ENCODE results near the gene TEX19. TPM values are rescaled to one million over a fixed set of nuclear protein-coding genes. Genes with fewer than 3 reads are reported as not detected.

Gene TEX19
- total and polyA plus RNA-seq, 12 donors = not detected

- peaks cover 0 to 13% (median 0%) of the 10 kb centered on the region in 9 donors for H3K36me3 ChIP-seq
- peaks cover 0 to 21% (median 11%) of the 10 kb centered on the region in 7 donors for H3K27me3 ChIP-seq
- peak overlapping the region in 1 of 10 donors; percentile 14 for H3K27ac ChIP-seq
- 45 to 55% methylated on average over 59 to 65 of the region's 65 CpGs for WGBS, 2 donors
- ATAC-seq = peak in 7 of 8 donors; percentile 10 to 58 (median 50)
- H3K4me1 ChIP-seq = peaks cover 0 to 12% (median 4%) of the 10 kb centered on the region in 9 donors
- peak in 1 of 2 donors; percentile 56 for DNase-seq
- H3K9me3 ChIP-seq = no peaks in the 10 kb centered on the region
- intact Hi-C loops (cut with DNase I) = loop anchor here (1.0 to 10.0 kb wide), 12 partner anchors 20 to 286 kb away; partner anchors contain the start of genes DCXR (in 1 of the 10) and RAC3 (in 1 of the 10)
- H3K4me3 ChIP-seq = peak overlapping the region in 2 of 10 donors; percentile 25 to 28
- TF ChIP-seq, protein P1, sequence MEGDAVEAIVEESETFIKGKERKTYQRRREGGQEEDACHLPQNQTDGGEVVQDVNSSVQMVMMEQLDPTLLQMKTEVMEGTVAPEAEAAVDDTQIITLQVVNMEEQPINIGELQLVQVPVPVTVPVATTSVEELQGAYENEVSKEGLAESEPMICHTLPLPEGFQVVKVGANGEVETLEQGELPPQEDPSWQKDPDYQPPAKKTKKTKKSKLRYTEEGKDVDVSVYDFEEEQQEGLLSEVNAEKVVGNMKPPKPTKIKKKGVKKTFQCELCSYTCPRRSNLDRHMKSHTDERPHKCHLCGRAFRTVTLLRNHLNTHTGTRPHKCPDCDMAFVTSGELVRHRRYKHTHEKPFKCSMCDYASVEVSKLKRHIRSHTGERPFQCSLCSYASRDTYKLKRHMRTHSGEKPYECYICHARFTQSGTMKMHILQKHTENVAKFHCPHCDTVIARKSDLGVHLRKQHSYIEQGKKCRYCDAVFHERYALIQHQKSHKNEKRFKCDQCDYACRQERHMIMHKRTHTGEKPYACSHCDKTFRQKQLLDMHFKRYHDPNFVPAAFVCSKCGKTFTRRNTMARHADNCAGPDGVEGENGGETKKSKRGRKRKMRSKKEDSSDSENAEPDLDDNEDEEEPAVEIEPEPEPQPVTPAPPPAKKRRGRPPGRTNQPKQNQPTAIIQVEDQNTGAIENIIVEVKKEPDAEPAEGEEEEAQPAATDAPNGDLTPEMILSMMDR (IDR thresholded peaks at IDR 0.05) = peak; percentile 80 to 96 (median 89)
These were observed 37.8 kb upstream of the TEX19 start for GRCh38 chr17:82320956-82321927.

DNA sequence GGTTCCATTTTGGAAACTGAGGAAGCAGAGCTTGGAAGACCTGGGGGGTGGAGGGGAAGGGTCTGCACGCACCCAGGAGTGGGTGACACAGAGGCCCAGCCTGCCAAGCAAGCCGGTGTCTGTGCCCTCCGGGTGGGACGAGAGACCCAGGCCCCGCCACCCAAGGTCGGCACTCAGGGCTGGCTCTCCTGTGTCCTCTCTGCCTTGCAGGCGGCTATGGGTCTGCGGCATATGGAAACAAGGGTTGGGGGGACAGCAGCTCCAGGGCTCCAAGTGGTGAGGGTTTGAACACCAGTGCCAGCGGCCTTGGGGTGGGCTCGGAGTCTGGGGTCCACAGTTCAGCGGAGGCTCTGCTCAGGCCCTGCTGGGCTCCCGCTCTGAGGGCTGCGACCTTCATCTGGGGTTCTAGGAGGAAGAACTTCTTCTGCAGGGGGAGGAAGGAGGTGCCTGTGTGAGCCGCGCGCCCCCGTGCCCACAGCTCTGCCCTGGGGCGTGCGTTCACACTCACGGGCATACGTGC lies 37.0 kb upstream of the TEX19 start:
- no peaks in the 10 kb centered on the region for H3K9me3 ChIP-seq
- DNase-seq (peak in 1 of 2 donors; percentile 6), ATAC-seq (no peak)
- no peak overlapping the region for H3K27ac ChIP-seq
- peaks cover 0 to 13% (median 0%) of the 10 kb centered on the region in 9 donors for H3K36me3 ChIP-seq
- no peak overlapping the region for H3K4me3 ChIP-seq
- peaks cover 0 to 23% (median 6%) of the 10 kb centered on the region in 7 donors for H3K27me3 ChIP-seq
- intact Hi-C loops (cut with DNase I) = loop anchor here (1.0 to 10.0 kb wide), 13 partner anchors 21 to 287 kb away; partner anchors contain the start of genes DCXR (in 1 of the 10) and RAC3 (in 1 of the 10)
- TF ChIP-seq, protein P1 (IDR thresholded peaks at IDR 0.05) = no peak
- peaks cover 0 to 12% (median 4%) of the 10 kb centered on the region in 9 donors for H3K4me1 ChIP-seq
- 78 to 85% methylated on average over 21 of the region's 21 CpGs for WGBS, 2 donors

GRCh38 chr17:82322526-82323453 lies 36.3 kb upstream of the TEX19 start:
- peak in 1 of 2 donors; percentile 10 for DNase-seq
- Histone ChIP-seq H3K27ac (no peak overlapping the region), H3K4me1 (peaks cover 0 to 12% (median 4%) of the 10 kb centered on the region in 9 donors), H3K4me3 (no peak overlapping the region), H3K9me3 (no peaks in the 10 kb centered on the region), H3K27me3 (peaks cover 0 to 30% (median 10%) of the 10 kb centered on the region in 7 donors), H3K36me3 (peaks cover 0 to 13% (median 0%) of the 10 kb centered on the region in 9 donors)
- no peak for ATAC-seq
- TF ChIP-seq, protein P1 (IDR thresholded peaks at IDR 0.05) = no peak
- intact Hi-C loops (cut with DNase I) = loop anchor here (2.0 to 10.0 kb wide), 8 partner anchors 78 to 288 kb away; partner anchors contain the start of genes DCXR (in 1 of the 10) and RAC3 (in 1 of the 10)
- 82 to 85% methylated on average over 28 of the region's 28 CpGs for WGBS, 2 donors

All from heart right ventricle (tissue), 16 donors.